ENCODE data around the gene IGF2R.

The IGF2R gene

GRCh38 chr6:160050022-160050421 is 81.1 kb downstream of the IGF2R start:
- no peak for DNase-seq

DNA sequence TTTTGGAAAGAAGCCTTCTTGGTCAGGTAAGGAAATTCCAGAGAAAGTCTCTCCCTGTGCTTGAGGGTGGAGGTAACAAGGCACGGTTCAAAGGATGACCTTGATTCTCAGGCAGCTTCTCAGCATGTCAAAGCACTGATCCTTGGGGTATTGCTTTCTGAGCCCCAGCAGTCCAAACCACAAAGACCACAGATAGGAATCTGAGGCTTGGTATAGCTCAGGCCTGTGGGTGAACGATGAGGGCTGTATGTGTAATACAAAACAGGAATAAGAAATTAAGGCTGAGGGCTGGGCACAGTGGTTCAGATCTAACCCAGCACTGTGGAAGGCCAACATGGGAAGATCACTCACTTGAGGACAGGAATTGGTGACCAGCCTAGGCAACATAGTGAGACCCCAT is 82.5 kb downstream of the IGF2R start:
- DNase-seq: no peak

GRCh38 chr6:160054271-160054670 is 85.4 kb downstream of the IGF2R start:
- DNase-seq: no peak

DNA sequence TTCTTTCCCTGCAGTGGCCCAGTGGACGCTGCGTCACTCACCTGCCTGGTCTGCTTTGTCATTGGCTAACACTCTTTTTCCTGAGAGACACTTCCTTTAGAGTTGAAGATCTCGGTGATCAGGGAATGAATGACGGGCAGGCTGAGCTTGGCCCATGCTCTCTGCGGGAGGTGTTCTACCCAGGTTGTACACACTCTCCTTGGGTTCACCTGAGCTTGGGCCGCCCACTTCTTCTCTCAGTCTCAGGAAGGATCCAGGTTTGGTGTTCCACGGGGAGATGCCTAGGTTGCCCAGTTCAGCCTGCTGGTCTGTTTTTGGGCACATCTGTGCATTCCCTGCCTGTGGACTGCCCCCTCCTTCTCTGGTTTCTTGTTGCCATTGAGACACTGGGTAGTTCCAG is 86.0 kb downstream of the IGF2R start:
- DNase-seq: no peak

GRCh38 chr6:160055378-160055777 is 86.5 kb downstream of the IGF2R start:
- no peak for DNase-seq

- DNase-seq: no peak
Measured at GRCh38 chr6:160055813-160056212, 86.9 kb downstream of the IGF2R start.

GRCh38 chr6:160057080-160057479 is 88.2 kb downstream of the IGF2R start:
- no peak for DNase-seq

GRCh38 chr6:160058603-160059215 is 89.8 kb downstream of the IGF2R start:
- DNase-seq: peak; percentile 19

DNA sequence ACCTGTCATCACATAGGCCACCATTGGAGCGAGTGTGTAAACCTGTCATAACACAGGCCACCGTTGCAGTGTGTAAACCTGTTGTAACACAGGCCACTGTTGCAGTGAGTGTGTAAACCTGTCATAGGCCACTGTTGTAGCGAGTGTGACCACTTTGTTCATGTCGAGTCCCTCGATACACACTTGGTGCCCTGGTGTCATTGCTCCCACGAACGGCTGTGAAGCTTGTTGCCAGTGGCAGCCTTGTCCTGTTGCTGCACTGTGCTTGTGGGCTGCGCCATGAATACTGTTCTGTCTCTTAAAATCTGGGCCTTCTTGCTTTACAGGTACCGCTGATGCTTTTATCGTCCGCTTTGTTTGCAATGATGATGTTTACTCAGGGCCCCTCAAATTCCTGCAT is 91.3 kb downstream of the IGF2R start:
- peak; percentile 27 for DNase-seq

DNA sequence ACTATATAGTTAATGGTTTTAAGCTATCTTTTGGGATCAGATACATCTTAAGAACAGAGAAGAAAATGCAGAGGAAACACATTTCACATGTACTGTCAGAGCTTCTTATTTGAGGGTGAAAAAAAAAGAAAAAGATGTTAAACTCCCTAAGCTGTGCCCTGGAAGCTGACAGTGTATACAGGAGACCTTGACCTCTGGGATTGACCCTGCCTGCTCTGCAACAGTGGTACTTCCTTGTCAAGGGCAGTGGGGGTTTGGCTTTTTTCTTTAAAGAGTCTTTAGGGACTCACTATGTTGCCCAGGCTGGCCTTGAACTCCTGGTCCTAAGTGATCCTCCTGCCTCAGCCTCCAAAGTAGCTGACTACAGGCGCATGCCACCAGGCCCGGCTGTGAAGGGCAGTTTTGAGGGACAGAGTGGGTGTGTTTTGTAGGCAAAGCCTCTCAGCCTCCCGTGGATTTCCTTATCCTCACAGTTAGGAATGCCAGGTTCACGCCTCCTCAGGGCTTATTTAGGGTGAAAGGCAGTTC is 92.1 kb downstream of the IGF2R start:
- DNase-seq: peak; percentile 29

GRCh38 chr6:160063771-160064413 is 95.0 kb downstream of the IGF2R start:
- DNase-seq: no peak

DNA sequence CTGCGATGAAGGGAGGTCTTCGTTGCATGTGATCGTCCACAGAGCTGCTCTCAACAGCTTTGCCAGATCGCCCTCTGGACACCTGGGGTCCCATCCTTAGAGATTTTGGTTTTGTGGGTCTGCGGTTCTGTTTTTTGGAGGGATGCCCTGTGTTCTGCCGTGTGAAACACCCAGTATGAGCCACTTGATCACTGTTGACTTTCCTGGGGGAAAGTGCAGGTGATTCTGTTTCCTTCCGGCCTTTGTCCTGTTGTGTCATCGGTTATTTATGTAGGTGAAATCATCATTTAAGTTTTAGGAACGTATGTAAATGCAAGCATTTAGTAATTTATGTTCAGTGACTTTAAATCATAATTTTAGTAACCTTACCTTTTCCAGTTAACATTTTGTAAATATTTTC is 96.3 kb downstream of the IGF2R start:
- DNase-seq: no peak

DNA sequence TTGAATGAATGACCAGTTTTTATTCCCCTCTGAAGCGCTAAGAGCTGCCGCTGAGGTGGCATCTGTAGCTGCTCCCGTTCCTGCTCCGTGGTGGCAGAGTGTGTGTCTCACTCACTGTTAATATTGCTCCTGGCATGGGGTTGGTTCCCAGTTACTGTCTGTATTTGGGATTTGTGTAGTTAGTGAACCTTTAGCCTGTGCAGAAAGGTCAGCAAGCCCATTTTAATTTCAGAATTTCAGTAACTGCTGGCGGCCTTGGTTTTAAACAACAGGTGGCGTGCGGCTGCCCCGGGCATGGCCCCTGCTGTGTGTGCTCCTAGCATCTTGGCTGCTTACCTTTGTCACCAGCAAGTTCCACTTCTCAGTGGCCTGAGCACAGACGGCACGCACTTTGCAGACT is 98.7 kb downstream of the IGF2R start:
- no peak for DNase-seq

DNA sequence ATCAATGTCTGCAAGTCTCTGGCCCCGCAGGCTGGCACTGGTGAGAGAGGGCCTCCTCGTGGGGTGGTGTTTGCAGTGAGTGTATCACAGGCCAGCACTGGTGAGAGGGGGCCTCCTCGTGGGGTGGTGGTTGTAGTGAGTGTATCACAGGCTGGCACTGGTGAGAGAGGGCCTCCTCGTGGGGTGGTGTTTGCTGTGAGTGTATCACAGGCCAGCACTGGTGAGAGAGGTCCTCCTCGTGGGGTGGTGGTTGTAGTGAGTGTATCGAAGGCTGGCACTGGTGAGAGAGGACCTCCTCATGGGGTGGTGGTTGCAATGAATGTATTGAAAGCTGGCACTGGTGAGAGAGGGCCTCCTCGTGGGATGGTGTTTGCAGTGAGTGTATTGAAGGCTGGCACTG is 99.5 kb downstream of the IGF2R start:
- DNase-seq: peak; percentile 41

DNA sequence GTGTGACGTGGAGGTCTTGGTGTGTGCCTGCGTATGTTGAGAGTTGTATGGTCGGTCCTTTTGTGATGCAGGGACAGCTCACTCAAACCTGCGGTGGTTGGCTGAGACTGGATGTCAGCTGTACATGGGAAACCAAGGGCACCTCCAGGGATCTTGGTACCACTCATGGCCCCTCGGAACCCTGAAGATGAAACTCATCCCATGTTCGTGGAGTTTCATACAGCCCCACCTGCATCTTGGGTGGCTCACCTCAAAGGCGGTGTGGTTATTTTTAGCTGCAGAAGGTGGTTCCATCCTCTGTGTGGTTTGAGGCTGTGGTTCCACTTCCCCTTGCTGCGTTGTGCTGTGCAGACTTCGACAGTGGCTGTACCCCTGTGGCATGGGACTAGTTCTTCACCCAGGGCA is 100.2 kb downstream of the IGF2R start:
- DNase-seq: no peak

GRCh38 chr6:160069459-160069858 is 100.6 kb downstream of the IGF2R start:
- no peak for DNase-seq

DNA sequence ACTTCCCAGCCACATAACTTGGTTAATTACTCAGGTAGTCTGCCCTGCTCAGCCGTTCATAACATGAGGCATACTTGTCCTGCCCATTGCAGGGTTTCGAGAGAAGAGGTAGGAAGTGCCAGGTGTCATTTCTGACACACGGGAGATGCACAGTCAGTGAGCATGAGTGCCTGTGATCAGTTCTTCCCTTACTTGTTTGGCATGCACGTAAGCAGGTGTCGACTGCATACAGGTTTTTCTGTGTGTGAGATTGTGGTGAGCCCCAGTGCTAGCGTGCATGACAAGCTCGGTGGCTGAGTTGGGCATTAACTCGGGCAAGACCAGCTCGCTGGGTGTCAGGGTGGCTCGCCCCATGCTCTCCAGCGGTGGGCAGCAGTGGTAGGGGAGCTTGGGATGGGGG is 101.5 kb downstream of the IGF2R start:
- no peak for DNase-seq

GRCh38 chr6:160070831-160071230 is 101.9 kb downstream of the IGF2R start:
- no peak for DNase-seq

- DNase-seq: no peak
Measured at GRCh38 chr6:160071805-160072690, 103.2 kb downstream of the IGF2R start.

- DNase-seq: no peak
Measured at GRCh38 chr6:160073272-160073671, 104.4 kb downstream of the IGF2R start.

DNA sequence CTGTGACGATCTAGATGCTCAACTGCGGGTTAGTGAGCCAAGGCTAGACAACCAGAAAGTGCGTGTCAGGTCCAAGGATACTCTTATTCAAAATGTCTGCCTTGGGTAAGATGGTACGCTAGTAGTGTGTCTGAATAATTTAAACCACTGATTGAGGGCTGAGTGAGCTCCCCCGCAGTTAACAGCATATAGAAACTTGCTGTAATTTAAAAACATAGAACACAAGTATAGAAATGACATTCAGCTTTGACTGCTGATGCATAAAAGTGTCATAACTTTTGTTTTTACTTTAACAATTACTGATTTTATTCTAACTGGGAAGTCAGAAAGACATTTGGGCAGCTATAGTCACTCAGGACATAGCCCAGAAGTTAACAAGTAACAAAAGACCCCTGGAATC is 107.1 kb downstream of the IGF2R start:
- DNase-seq: no peak

DNA sequence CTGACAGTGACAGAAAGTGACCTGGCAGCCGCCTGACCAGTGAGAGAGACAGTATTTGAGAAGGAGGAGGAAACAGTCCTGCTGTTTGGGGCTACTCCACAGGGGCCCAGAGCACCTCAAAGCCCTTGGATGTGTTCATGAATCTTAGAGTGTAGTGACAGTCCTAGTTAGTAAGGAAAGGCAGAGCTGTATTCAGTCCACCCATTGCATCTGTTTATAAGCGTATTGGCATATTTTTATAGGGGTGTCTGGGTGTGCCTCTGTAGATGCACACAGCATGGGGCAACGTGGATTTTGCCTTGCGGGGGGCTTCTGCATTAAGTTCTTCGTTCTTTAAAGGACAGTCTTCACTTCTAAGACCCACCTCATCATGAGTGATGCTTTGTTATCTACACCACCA is 108.1 kb downstream of the IGF2R start:
- no peak for DNase-seq

DNA sequence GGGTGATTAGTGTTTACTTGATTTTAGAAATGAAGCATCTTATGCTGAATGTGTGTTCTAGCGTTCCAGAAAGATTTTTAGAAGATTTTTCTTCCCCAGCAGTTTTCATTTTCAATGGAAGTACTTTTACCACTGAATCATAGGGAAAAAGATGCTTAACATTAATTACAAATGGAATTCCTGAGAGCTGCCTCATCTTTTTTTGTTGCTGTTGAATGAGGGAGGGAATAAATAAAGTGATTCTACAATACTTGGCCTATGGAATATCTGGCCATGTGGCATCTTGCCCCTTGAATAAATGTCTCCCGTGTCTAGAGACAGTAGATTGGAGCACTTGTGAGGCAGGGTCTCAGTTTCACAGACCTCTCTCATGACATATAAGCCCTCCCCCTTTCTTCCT is 108.6 kb downstream of the IGF2R start:
- DNase-seq: no peak

All from islet precursor cell (in vitro differentiated cells).